PC-3 (cell line): ENCODE data around the gene RNH1. TPM values are rescaled to one million over a fixed set of nuclear protein-coding genes. Genes with fewer than 3 reads are reported as not detected.

Experiments
- ATAC-seq: fragments of 200-7000 bp; cut with Tn5 transposase; 2 replicates; pipeline ENCODE4 v1.9.1; 2020; ENCODE audit warnings: mild to moderate bottlenecking, moderate library complexity
- BruUV-seq: library from RNA; stranded (reverse); fragments of 400-500 nt; replicated peaks from 2 replicates; lab custom pipeline; 2021; lab: Mats Ljungman, UMichigan
- CTCF ChIA-PET: fragments of 300-600 bp; sonication (Branson Sonifier 250); formaldehyde crosslinking; loops from one replicate; lab custom pipeline; 2022; ENCODE audit warnings: antibody characterized with exemption; lab: Charles Lee
- POLR2A ChIA-PET: fragments of 300-600 bp; sonication (Branson Sonifier 250); formaldehyde crosslinking; loops from one replicate; lab custom pipeline; 2022; ENCODE audit warnings: antibody characterized with exemption; ENCODE audit not compliant: unreplicated experiment; lab: Charles Lee
- DNase-seq: peaks from one replicate; pipeline ENCODE4 v3.0.0-alpha.2; 2015
- H2AFZ ChIP-seq: fragments of 300-600 bp; sonication (generic); 2 replicates; pipeline ENCODE4 v1.6.0; 2016; ENCODE audit warnings: antibody characterized with exemption, low read length
- H3F3A ChIP-seq: fragments of 300-600 bp; sonication (generic); one replicate; pipeline ENCODE4 v1.6.0; 2017; ENCODE audit warnings: antibody characterized with exemption, low read length, control low read depth, mild to moderate bottlenecking; ENCODE audit not compliant: unreplicated experiment
- H3K27ac ChIP-seq: fragments of 300-600 bp; sonication (generic); 2 replicates; pipeline ENCODE4 v1.5.1; 2016; ENCODE audit warnings: mild to moderate bottlenecking, low read length
- H3K27me3 ChIP-seq: fragments of 300-600 bp; sonication (generic); 2 replicates; pipeline ENCODE4 v1.6.1; 2016; ENCODE audit warnings: low read length, mixed read lengths
- H3K36me3 ChIP-seq: fragments of 300-600 bp; sonication (generic); 2 replicates; pipeline ENCODE4 v1.6.1; 2016; ENCODE audit warnings: low read depth, mixed run types, low read length, mixed read lengths
- H3K4me1 ChIP-seq: fragments of 300-600 bp; sonication (generic); 2 replicates; pipeline ENCODE4 v1.5.1; 2016; ENCODE audit warnings: low read length; ENCODE audit not compliant: insufficient read depth
- H3K4me2 ChIP-seq: fragments of 300-600 bp; sonication (generic); 2 replicates; pipeline ENCODE4 v1.6.0; 2016; ENCODE audit warnings: low read length
- H3K4me3 ChIP-seq: fragments of 300-600 bp; sonication (generic); 2 replicates; pipeline ENCODE4 v1.5.1; 2016; ENCODE audit warnings: mild to moderate bottlenecking, low read length, mixed read lengths
- H3K79me2 ChIP-seq: fragments of 300-600 bp; sonication (generic); 2 replicates; pipeline ENCODE4 v1.6.1; 2017; ENCODE audit warnings: low read length, mixed read lengths
- H3K9ac ChIP-seq: fragments of 300-600 bp; sonication (generic); 2 replicates; pipeline ENCODE4 v1.6.0; 2016; ENCODE audit warnings: mild to moderate bottlenecking, low read length
- H3K9me2 ChIP-seq: fragments of 300-600 bp; sonication (generic); replicated peaks from 2 replicates; pipeline ENCODE4 v1.6.1; 2016; ENCODE audit warnings: mixed run types, low read length, mixed read lengths
- H3K9me3 ChIP-seq: fragments of 300-600 bp; sonication (generic); 2 replicates; pipeline ENCODE4 v1.6.1; 2016; ENCODE audit warnings: low read length, mixed read lengths
- H4K20me1 ChIP-seq: fragments of 300-600 bp; sonication (generic); 2 replicates; pipeline ENCODE4 v1.6.1; 2016; ENCODE audit warnings: low read length, mixed read lengths
- EZH2 ChIP-seq: fragments of 300-600 bp; sonication (generic); IDR thresholded peaks from one replicate; pipeline ENCODE4 v1.6.1; 2017; ENCODE audit warnings: antibody characterized with exemption, mild to moderate bottlenecking, low read length; ENCODE audit not compliant: unreplicated experiment
- EZH2phosphoT487 ChIP-seq: fragments of 300-600 bp; sonication (generic); IDR thresholded peaks from 2 replicates; pipeline ENCODE4 v1.6.1; 2018; ENCODE audit warnings: mild to moderate bottlenecking, antibody characterized with exemption, low read length, borderline replicate concordance
- intact Hi-C: fragments of 100-400 bp; cut with micrococcal nuclease; formaldehyde crosslinking; loops from 2 replicates; pipeline ENCODE4 v1.9.0; 2023
- total RNA-seq: library from RNA; depleted of rRNA; stranded (reverse); fragments of >200 nt; gene quantifications from 2 replicates; pipeline ENCODE4 v1.2.3, GENCODE V29; 2014
- TF ChIP-seq, protein P1 (sequence below): fragments of 300-600 bp; sonication (generic); conservative IDR thresholded peaks from 2 replicates; pipeline ENCODE4 v1.5.1; 2017; ENCODE audit warnings: antibody characterized with exemption, low read depth, mild to moderate bottlenecking, low read length

Gene RNH1
- total RNA-seq, 1 experiment from 2014 or later, result 258 TPM

GRCh38 chr11:553988-554340, 46.9 kb upstream of the RNH1 start:
- no peak for TF ChIP-seq EZH2phosphoT487
- TF ChIP-seq EZH2, result no peak
- TF ChIP-seq, protein P1, sequence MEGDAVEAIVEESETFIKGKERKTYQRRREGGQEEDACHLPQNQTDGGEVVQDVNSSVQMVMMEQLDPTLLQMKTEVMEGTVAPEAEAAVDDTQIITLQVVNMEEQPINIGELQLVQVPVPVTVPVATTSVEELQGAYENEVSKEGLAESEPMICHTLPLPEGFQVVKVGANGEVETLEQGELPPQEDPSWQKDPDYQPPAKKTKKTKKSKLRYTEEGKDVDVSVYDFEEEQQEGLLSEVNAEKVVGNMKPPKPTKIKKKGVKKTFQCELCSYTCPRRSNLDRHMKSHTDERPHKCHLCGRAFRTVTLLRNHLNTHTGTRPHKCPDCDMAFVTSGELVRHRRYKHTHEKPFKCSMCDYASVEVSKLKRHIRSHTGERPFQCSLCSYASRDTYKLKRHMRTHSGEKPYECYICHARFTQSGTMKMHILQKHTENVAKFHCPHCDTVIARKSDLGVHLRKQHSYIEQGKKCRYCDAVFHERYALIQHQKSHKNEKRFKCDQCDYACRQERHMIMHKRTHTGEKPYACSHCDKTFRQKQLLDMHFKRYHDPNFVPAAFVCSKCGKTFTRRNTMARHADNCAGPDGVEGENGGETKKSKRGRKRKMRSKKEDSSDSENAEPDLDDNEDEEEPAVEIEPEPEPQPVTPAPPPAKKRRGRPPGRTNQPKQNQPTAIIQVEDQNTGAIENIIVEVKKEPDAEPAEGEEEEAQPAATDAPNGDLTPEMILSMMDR, result no peak
- H3K9me3 ChIP-seq, result no peaks in the 10 kb centered on the region
- H3K27me3 ChIP-seq, result peaks cover 6% of the 10 kb centered on the region; the same call in 1 of the 2 replicates
- H3K9ac ChIP-seq, result no peak overlapping the region
- no peaks in the 10 kb centered on the region for H3F3A ChIP-seq
- no peak overlapping the region for H3K4me2 ChIP-seq
- H3K9me2 ChIP-seq, result no peaks in the 10 kb centered on the region
- no peaks in the 10 kb centered on the region for H4K20me1 ChIP-seq
- no peaks in the 10 kb centered on the region for H3K36me3 ChIP-seq
- H3K79me2 ChIP-seq, result no peaks in the 10 kb centered on the region
- no peaks in the 10 kb centered on the region for H3K4me1 ChIP-seq
- no peak overlapping the region for H3K4me3 ChIP-seq
- no TSS peak for BruUV-seq
- POLR2A ChIA-PET, result no interaction called here
- CTCF ChIA-PET, result interaction anchor here (0.5 kb wide), 1 partner anchor 222 kb away, joined by 4 read pairs; no protein-coding TSS in a partner anchor
- intact Hi-C loops, result no loop called here
- no peak for ATAC-seq
- DNase-seq, result no peak
- no peak overlapping the region for H2AFZ ChIP-seq
- no peak overlapping the region for H3K27ac ChIP-seq

DNA sequence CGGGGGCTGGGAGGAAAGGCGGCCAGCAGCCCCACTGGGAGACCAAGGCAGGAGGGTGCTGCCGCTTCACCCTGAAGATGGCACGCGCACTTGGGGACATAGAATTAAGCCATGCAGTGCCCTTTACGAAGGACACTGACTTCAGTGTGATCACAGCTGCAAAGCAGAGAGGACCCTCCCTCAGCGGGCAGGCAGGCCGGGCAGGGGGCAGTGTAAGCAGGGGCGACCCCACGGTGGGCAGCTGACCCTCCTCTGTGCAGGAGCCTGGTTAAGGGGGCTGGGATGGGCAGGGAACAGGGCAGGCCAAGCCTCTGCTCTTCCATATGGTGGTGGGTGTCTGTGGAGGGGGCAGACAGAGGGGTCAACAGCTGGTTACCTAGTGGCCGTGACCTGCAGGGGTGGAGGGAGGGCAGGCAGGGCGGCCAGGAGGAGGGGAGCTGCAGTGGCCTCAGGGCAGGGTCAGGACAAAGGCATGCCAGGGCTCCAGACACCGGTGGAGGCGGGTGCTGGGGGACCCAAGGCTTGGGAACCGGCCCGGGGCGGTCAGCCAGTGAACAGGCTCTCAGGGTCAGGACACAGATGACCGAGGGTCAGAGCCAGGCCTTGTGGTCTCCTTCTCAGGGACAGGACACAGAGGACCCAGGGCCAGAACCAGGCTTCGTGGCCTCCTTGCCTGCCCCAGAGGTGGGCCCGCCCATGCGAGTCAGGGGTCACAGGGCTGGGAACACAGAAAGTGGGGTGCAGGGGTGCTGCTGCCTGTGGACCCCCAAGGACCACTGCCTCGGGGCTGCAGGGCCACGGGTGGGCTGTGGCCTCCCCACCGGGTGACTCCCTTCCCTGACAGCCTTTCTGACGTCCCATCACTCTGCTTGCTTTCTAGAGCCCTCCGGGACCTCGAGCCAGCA, 46.3 kb upstream of the RNH1 start:
- POLR2A ChIA-PET, result no interaction called here
- CTCF ChIA-PET, result no interaction called here

More for the DNA sequence above, 46.3 kb upstream of the RNH1 start:
- H3K27ac ChIP-seq, result no peak overlapping the region
- H3K36me3 ChIP-seq, result no peaks in the 10 kb centered on the region
- no peak overlapping the region for H3K9ac ChIP-seq
- no peak for DNase-seq
- H3K4me1 ChIP-seq, result no peaks in the 10 kb centered on the region
- no peaks in the 10 kb centered on the region for H3K9me2 ChIP-seq
- no peaks in the 10 kb centered on the region for H4K20me1 ChIP-seq
- no peak overlapping the region for H3K4me3 ChIP-seq
- H2AFZ ChIP-seq, result no peak overlapping the region
- H3K9me3 ChIP-seq, result no peaks in the 10 kb centered on the region
- intact Hi-C loops, result no loop called here
- no peaks in the 10 kb centered on the region for H3F3A ChIP-seq
- no TSS peak for BruUV-seq
- no peak overlapping the region for H3K4me2 ChIP-seq
- H3K27me3 ChIP-seq, result peaks cover 6% of the 10 kb centered on the region; the same call in 1 of the 2 replicates
- ATAC-seq, result no peak
- no peaks in the 10 kb centered on the region for H3K79me2 ChIP-seq
- TF ChIP-seq EZH2, result no peak
- TF ChIP-seq, protein P1, result no peak
- TF ChIP-seq EZH2phosphoT487, result no peak
